Measurements from ENCODE around the gene ITPKA. TPM values are rescaled to one million over a fixed set of nuclear protein-coding genes. Genes with fewer than 3 reads are reported as not detected.

Gene ITPKA
- total and polyA plus RNA-seq, 12 donors = 0.55 to 6.8 (median 1.6) TPM

- H3K4me3 ChIP-seq = no peak overlapping the region
- WGBS, 2 donors = 93 to 95% methylated on average over 13 of the region's 13 CpGs
- no peaks in the 10 kb centered on the region for H3K9me3 ChIP-seq
- DNase-seq (no peak), ATAC-seq (no peak)
- H3K36me3 ChIP-seq = no peaks in the 10 kb centered on the region
- intact Hi-C loops (cut with DNase I) = no loop called here
- no peak overlapping the region for H3K27ac ChIP-seq
- TF ChIP-seq CTCF (IDR thresholded peaks at IDR 0.05) = no peak
- H3K27me3 ChIP-seq = peaks cover 21 to 48% (median 44%) of the 10 kb centered on the region in 7 donors
- H3K4me1 ChIP-seq = peaks cover 9 to 25% (median 20%) of the 10 kb centered on the region in 9 donors
These were observed 11.2 kb downstream of the ITPKA start for GRCh38 chr15:41504751-41505492.

- WGBS, 2 donors = 87 to 96% methylated on average over 4 of the region's 4 CpGs
These were observed 12.1 kb downstream of the ITPKA start for GRCh38 chr15:41505776-41506175.

GRCh38 chr15:41506796-41507341 is 13.2 kb downstream of the ITPKA start:
- 73 to 77% methylated on average over 10 of the region's 10 CpGs for WGBS, 2 donors
- H3K27me3 ChIP-seq = peaks cover 19 to 43% (median 39%) of the 10 kb centered on the region in 7 donors

More at GRCh38 chr15:41505776-41506175, 12.1 kb downstream of the ITPKA start:
- H3K9me3 ChIP-seq = no peaks in the 10 kb centered on the region
- DNase-seq = no peak
- H3K4me1 ChIP-seq = peaks cover 9 to 25% (median 20%) of the 10 kb centered on the region in 9 donors
- peaks cover 21 to 43% (median 41%) of the 10 kb centered on the region in 7 donors for H3K27me3 ChIP-seq
- H3K36me3 ChIP-seq = no peaks in the 10 kb centered on the region
- H3K27ac ChIP-seq = no peak overlapping the region
- no peak for TF ChIP-seq CTCF (IDR thresholded peaks at IDR 0.05)
- H3K4me3 ChIP-seq = no peak overlapping the region
- intact Hi-C loops (cut with DNase I) = no loop called here
- no peak for ATAC-seq

More at GRCh38 chr15:41506796-41507341, 13.2 kb downstream of the ITPKA start:
- Histone ChIP-seq H3K27ac (no peak overlapping the region), H3K9me3 (no peaks in the 10 kb centered on the region), H3K4me1 (peaks cover 4 to 22% (median 18%) of the 10 kb centered on the region in 9 donors), H3K36me3 (no peaks in the 10 kb centered on the region), H3K4me3 (no peak overlapping the region)
- intact Hi-C loops (cut with DNase I) = no loop called here
- TF ChIP-seq CTCF (IDR thresholded peaks at IDR 0.05) = no peak
- DNase-seq = no peak
- ATAC-seq = no peak
